ENCODE results near the gene ZNF462.

- no peak for TF ChIP-seq CTCF (IDR thresholded peaks at IDR 0.05)
- no peak for TF ChIP-seq POLR2A (IDR thresholded peaks at IDR 0.05)
- TF ChIP-seq POLR2AphosphoS5 (IDR thresholded peaks at IDR 0.05), result no peak
Observed at GRCh38 chr9:107024193-107024592, 161.2 kb downstream of the ZNF462 start.
